ENCODE data around the gene APOC3.
A peak's percentile ranks its signal among the peaks of the same experiment; 100 is the strongest.

APOC3 gene

DNA sequence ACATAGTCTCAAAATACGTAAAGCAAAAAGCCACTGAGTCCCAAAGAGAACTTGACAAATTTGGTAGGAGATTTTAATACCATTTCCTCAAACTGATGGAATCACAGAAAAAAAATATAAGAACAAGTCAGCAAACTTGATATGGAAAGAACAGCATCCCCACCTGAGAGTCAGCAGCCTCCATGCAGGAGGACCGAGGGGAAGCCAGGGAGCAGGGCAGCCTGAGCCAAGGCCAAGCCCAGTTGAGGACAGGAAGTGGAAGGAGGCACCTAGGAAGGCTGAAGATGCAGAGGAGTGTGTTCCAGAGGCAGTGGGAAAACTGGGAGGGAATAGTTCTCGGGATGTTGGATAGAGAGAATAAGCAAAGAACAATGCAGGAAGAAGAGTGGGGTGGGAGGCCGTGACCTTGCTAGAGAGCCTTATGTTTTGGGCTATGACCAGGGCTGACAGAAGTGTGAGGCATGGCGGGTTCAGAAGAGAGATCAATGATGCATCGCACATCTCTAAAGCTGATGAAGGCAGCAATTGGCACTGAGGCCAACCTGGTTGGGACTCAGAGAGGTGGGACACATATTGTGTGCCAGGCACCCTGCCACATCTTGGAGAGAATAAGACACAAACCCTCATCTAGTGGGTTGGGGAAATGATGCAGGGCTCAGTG lies 22.0 kb upstream of the APOC3 start:
- DNase-seq: no peak

DNA sequence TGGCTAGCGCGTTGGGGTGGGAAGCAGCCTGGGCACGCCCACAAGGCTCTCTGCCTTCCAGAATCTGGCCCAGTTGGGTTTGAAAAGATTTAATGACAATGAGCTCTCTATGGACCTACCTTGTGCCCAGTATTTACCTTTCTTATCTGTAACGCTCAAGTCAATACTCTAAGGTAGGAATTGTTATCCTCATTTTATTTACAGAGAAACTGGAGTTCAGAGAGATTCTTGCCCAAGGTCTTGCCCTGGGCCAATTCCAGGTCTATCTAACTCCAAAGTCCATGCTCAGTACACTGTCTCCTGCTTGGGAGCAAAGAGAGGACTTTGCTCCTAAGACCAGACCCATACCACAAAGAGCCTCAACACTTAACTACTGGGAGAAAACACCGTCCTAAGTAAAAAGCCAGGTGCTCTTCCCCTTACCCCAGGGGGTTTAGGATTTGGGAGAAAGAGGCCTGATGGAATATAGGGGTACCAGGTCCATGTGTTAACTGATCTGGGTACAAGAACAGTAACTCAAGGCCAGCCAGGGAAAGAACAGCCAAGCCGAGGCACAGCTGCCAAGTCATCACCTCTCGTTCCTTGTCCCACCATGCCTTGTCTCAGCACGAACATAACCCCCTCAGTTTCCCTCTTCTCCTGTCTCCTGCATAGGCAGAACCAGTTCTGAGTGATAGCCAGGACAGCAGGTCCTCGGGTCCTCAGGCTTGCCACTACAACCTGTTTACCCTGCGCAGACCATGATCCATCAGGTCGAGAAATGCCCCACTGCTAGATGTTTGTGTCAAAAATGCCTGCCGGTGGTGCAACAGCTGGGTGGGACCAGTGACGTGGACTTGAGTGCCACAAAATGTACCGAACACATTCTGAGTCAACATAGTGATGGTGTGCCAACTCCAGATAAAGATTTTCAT lies 21.2 kb upstream of the APOC3 start:
- peak; percentile 59 for DNase-seq

- DNase-seq: no peak
These were observed 18.5 kb upstream of the APOC3 start for GRCh38 chr11:116811194-116811593.

GRCh38 chr11:116812109-116812508 lies 17.6 kb upstream of the APOC3 start:
- no peak for DNase-seq

DNA sequence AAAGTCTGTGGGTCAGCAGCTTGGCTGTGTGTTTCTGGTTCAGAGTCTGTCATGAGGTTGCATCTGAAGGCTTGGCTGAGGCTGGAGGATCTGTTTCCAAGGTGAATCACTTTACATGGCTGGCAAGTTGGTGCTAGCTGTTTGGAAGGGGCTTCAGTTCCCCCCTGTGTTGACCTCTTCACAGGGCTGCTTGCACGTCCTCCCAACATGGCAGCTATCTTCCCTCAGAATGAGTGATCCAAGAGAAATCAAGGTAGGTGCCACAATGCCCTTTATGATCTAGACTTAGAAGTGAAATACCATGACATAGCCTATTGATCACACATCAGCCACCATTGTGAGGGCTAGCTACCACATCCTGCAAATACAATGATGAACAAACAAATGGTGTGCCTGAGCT lies 16.5 kb upstream of the APOC3 start:
- DNase-seq: no peak

DNA sequence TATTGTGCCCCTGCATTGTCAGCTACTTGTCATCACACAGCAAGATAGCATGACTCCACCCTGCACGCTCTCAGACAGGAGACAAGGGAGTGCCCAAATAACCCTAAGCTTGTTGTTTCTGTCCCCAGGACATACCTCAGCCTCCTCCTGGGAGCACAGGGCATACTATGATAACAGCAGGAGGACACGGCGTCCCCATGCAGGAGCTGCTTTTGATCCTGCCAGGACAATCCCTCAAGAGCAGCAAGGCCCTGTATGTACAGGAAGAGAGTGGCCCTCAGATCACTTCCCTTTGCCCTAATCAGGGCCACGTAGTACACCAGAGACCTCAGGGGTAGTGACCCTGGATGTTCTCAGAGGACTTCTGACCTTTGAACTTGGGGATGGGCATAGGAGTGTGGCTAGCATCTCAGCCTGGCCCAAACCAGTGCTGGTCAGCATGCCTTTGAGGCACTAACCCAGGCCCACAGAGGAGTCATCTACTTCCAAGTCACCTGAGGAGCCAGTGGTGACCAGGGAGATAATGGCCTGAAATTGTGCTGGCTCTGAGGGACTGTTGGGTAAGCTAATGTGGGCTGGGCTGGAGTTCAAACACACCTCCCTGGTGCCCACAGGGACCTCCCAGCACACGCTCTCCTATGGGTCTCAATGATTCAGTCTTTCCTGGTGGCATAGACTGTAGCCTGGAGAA lies 15.8 kb upstream of the APOC3 start:
- DNase-seq: no peak

DNA sequence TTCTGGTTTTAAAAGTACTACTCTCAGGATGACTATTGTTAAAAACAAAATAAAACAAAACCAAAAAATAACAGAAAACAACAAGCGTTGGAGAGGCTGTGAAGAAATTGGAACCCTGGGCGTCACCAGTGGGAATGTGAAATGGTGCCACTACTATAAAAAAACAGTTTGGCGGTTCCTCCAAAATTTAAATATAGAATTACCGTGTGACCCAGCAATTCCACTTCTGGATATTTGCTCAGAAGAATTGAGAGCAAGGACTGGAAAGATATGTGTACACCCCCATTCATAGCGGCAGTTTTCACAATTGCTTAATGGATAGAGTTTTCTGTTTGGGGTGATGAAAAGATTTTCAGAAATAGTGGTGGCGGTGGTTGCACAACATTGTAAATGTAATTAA lies 15.2 kb upstream of the APOC3 start:
- DNase-seq: no peak

- DNase-seq: no peak
These were observed 10.7 kb upstream of the APOC3 start for GRCh38 chr11:116819049-116819448.

GRCh38 chr11:116821050-116821918 lies 8.4 kb upstream of the APOC3 start:
- DNase-seq: no peak

DNA sequence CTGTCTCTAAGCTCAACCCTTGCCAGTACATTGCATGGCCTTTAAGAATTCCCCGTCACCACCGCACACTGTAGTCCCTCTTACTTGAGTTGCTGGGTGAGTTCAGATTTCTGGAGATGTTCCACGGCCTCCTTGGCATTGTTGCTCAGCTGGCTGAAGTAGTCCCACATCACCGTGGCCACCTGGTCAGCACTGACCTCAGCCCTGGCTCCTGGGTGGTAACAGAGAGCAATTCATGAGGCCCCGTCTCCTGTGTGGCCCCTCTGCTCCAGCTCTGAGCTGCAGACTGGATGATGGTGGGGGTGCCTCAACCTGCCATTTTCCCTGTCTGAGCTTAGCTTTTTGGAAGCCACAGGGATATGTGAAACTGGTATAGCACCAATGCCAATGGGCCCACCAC lies 7.1 kb upstream of the APOC3 start:
- DNase-seq: no peak

GRCh38 chr11:116823031-116823843 lies 6.5 kb upstream of the APOC3 start, which contains the start of gene APOA4:
TSS of gene APOA4 (minus strand) at chr11:116823304. CDS start at chr11:116823191, 113 bp downstream.
- no peak for DNase-seq

- no peak for DNase-seq
These were observed 4.3 kb upstream of the APOC3 start for GRCh38 chr11:116825434-116825833.

DNA sequence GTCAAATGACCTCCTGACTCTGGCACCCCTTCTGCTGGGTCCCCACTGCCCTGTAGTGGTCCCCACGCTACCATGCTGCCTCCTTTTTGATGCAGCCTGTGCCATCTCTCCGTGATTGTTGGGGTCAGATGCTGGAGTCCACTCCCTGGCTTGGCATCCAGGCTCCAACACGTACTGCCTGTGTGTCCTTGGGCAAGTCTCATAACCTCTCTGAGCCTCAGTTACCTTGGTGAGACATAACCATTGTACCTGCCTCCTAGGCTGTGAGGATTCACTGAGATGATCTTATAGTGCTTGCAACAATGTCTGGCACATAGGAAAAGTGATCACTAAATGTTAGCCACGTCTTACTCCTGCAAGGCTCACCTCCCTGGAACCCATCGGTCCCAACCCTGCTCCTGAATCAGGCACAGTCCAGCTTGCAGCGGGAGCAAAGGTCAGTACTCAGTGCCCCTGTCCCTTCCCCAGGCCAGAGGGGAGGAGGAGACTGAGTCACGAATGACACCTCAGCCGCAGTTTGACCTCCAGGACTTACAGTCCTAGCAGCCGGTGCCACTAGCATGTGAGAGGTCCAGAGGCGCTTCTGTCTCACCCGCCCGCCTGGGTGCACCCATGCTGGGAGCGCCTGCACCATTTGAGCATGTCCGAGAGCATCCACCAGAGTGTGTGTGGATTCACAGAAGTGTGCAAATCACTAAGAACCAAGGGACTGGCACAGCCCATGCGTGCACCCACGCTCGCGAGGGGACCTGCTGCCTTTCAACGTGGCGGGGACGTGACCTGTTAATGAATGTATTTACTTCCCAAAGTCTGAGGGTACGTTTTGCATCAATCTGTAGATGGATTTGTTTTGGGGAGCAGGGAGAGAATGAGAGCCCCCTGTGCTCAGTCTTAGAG lies 3.6 kb upstream of the APOC3 start:
- DNase-seq: no peak

- DNase-seq: no peak
These were observed 2.8 kb upstream of the APOC3 start for GRCh38 chr11:116826751-116827431.

GRCh38 chr11:116827461-116827860 lies 2.2 kb upstream of the APOC3 start:
- DNase-seq: no peak

DNA sequence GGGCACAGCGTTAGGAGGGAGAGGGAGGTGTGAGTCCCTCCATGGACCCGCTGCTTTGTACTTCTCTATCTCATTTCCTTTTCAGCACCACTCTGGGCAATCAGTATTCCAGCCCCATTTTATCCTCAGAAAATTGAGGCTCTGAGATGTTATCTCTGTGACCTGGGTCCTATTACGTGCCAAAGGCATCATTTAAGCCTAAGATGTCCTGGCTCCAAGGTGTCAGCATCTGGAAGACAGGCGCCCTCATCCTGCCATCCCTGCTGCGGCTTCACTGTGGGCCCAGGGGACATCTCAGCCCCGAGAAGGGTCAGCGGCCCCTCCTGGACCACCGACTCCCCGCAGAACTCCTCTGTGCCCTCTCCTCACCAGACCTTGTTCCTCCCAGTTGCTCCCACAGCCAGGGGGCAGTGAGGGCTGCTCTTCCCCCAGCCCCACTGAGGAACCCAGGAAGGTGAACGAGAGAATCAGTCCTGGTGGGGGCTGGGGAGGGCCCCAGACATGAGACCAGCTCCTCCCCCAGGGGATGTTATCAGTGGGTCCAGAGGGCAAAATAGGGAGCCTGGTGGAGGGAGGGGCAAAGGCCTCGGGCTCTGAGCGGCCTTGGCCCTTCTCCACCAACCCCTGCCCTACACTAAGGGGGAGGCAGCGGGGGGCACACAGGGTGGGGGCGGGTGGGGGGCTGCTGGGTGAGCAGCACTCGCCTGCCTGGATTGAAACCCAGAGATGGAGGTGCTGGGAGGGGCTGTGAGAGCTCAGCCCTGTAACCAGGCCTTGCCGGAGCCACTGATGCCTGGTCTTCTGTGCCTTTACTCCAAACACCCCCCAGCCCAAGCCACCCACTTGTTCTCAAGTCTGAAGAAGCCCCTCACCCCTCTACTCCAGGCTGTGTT lies 829 bp upstream of the APOC3 start:
- no peak for DNase-seq

DNA sequence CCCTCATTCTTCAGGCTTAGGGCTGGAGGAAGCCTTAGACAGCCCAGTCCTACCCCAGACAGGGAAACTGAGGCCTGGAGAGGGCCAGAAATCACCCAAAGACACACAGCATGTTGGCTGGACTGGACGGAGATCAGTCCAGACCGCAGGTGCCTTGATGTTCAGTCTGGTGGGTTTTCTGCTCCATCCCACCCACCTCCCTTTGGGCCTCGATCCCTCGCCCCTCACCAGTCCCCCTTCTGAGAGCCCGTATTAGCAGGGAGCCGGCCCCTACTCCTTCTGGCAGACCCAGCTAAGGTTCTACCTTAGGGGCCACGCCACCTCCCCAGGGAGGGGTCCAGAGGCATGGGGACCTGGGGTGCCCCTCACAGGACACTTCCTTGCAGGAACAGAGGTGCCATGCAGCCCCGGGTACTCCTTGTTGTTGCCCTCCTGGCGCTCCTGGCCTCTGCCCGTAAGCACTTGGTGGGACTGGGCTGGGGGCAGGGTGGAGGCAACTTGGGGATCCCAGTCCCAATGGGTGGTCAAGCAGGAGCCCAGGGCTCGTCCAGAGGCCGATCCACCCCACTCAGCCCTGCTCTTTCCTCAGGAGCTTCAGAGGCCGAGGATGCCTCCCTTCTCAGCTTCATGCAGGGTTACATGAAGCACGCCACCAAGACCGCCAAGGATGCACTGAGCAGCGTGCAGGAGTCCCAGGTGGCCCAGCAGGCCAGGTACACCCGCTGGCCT lies 641 bp downstream of the APOC3 start:
- DNase-seq: no peak

DNA sequence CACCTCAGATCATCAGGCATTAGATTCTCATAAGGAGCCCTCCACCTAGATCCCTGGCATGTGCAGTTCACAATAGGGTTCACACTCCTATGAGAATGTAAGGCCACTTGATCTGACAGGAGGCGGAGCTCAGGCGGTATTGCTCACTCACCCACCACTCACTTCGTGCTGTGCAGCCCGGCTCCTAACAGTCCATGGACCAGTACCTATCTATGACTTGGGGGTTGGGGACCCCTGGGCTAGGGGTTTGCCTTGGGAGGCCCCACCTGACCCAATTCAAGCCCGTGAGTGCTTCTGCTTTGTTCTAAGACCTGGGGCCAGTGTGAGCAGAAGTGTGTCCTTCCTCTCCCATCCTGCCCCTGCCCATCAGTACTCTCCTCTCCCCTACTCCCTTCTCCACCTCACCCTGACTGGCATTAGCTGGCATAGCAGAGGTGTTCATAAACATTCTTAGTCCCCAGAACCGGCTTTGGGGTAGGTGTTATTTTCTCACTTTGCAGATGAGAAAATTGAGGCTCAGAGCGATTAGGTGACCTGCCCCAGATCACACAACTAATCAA lies 2.2 kb downstream of the APOC3 start:
- DNase-seq: no peak

Data from HCEC 1CT (cell line).